ENCODE results near the gene COL4A1.

The COL4A1 gene

GRCh38 chr13:110341445-110342244 lies 34.7 kb upstream of the COL4A1 start:
- DNase-seq = no peak

DNA sequence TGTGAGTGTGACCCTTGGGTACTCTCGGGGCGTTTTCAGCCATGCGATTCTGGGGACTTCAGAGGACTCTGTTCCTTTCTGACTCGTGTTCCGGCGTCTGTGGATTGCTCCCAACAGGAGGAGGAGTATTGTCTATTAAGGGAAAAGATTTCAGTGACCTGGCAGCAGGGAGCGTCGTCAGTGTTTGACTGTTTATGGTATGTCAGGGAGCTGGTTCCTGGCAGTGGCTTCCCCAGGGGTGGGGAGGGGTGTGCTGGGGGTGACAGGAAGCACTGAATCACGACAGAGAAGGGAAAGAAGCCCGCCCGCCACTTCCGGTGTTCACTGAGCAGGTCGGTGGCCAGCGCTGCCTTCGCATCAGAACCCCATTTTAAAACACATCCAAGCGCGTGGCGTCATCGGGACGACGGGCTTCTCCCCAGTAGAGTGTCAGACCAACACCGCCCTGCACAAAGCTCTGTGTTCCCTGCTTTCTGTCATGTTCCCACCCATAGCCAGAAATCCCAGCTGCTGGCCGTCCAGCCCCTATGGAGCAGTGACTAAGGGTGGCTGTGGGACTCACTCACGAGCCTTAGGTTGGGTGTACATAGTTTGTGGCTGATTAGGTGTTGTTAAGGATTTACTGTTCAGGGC lies 34.0 kb upstream of the COL4A1 start:
- DNase-seq = no peak

DNA sequence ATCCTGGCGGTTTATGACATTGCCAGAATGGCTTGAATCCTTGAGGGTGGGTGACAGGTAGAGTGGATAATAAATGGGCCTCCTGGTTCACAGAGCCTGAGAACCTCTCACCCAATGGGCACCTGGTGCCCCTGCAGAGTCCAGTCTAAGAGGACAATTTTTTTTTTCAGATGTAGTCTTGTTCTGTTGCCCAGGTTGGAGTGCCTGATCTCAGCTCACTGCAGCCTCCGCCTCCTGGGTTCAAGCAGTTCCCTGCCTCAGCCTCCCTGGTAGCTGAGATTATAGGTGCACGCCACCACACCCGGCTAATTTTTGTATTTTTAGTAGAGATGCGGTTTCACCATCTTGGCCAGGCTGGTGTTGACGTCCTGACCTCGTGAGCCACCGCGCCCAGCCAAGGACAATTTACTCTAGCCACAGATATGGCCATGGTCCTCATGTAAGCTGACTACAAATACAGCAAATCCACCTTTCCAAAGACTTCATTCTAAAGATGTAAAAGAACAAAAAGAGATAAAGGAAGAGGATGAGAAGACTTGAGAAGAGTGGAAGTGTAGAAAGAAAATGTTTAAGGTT lies 33.1 kb upstream of the COL4A1 start:
- no peak for DNase-seq

GRCh38 chr13:110339263-110339662 lies 32.3 kb upstream of the COL4A1 start:
- no peak for DNase-seq

DNA sequence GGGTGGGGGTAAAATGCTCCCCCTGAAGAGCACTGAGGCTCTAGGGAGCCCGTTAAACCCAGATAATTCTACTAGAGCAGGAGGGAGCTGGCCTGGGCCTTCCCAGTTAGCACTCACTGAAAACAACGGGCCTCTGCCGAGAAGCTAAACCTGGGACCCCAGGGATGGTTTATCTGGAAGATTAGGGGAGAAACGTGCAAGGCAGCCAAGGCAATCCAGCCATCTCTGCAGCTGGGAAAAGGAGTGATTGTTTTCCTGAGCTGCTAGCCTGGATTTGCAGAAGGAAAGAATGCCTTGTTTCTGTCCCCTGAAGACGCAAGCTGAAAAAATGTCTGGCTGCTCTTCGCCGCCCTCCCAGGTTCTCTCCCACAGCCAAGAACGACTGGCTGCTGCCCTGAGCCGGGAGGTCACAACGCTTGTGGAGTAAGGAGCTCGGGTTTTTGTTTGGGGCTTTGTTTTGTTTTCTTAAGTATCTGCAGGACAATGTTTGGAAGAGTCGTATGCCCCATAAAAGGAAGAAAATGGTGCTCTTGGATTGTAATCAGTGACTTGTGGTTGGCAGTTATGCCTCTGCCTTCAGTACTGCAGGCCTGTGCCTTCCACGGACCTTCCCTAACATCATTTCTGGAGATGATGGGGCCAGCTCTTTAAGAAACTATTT lies 31.6 kb upstream of the COL4A1 start:
- no peak for DNase-seq

GRCh38 chr13:110337247-110337646 lies 30.3 kb upstream of the COL4A1 start:
- no peak for DNase-seq

DNA sequence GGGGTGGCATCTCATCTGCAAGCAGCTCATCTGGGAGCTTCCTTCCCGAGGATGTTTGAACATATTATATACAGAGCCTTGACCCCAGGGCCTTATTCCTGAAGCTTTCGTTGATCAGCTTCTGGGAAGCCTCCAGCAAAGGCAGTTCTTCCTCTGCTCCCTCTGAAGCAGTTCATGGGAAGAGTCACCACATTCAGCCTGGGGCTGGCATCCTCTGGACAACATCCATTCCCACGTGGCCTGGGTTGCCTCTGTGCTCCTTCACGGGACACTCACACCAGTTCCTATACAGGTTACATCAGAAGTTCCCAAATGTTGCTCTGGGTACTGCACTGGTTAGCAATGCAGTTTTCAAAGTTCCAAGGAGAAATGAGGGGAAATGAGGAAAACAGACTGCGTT lies 29.7 kb upstream of the COL4A1 start:
- DNase-seq = no peak

GRCh38 chr13:110336108-110336507 lies 29.2 kb upstream of the COL4A1 start:
- no peak for DNase-seq

GRCh38 chr13:110334841-110335490 lies 28.0 kb upstream of the COL4A1 start:
- DNase-seq = no peak

GRCh38 chr13:110334256-110334655 lies 27.3 kb upstream of the COL4A1 start:
- DNase-seq = no peak

DNA sequence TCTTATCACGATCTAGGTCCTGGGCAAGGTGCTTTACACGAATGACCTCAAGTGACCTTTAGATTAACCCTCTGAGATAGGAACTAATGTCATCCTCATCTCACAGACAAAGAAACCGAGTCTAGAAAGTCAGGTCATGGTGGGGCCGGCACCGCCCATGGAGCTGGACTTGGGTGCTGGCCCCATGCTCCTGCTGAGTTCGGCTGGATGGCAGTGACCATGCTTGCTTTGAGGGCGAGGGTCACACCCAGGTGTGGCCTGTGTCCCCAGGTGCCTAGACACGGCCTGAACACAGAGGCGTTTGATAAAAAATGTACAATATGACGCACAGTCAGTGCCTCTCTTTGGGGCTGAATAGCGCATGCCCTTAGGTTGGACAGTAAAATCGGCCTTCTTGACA lies 26.9 kb upstream of the COL4A1 start:
- no peak for DNase-seq

DNA sequence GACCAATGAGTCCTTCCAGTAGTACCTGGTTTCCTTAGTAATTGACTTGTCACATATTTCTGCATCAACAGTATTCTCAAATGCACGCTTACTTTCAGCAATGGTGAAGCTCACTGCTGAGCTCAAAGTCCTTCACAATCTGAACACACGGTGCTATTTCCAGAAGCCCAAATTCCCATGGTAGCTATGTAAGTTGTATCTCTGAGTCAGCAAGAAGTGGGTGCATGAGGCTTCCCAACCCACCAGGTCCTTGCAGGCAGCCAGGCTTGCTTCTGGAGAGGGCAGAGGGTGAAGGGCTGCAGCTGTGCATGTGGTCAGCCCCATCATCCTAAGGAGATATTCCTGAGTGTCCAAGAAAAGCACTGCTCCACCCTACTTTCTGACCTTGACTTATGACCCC lies 25.8 kb upstream of the COL4A1 start:
- DNase-seq = no peak

DNA sequence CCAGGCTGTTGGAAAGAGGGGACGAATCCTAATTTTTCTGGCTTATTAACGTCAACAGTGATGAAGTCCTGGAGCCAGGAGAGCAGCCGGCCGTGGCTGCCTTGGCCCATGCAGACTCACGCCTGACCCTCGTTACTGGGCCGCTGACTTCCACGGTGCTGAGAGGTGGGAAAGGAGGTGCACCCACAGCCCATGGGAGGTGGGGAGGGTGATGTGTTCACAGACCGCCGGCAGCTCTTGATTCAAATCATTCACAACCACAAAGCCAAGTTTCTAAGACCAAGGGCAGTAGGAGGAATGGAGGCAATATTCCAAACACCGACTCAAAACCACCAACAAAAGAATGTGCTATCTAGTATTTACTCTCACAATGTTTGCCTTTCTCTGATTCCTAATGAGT lies 24.4 kb upstream of the COL4A1 start:
- no peak for DNase-seq

- no peak for DNase-seq
Observed at GRCh38 chr13:110330491-110331011, 23.6 kb upstream of the COL4A1 start.

GRCh38 chr13:110329798-110330461 lies 23.0 kb upstream of the COL4A1 start:
- DNase-seq = no peak

DNA sequence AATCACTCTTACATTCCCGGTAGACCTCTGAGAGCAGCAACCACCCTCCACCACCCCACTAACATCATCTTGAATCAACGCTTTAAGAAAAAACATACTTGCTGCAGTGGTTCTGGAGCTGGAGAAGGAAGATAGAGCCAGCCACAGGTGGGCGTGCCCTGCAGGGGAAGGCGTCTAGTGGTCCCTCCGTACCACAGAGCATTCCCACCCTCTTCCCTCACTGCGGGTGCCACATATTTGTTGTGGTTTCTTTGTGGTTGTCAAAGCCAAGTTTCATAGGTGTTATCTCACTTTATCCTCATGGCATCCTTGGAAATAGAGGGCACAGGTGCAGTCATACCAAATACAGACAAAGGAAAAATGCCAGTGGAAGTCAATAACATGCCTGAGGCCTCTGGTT lies 22.3 kb upstream of the COL4A1 start:
- no peak for DNase-seq

GRCh38 chr13:110328573-110328972 lies 21.6 kb upstream of the COL4A1 start:
- no peak for DNase-seq

GRCh38 chr13:110327051-110327721 lies 20.2 kb upstream of the COL4A1 start:
- no peak for DNase-seq

GRCh38 chr13:110326263-110326904 lies 19.4 kb upstream of the COL4A1 start:
- DNase-seq = no peak

- no peak for DNase-seq
Observed at GRCh38 chr13:110324026-110324749, 17.2 kb upstream of the COL4A1 start.
